Left cardiac atrium (tissue), 4 donors: ENCODE data around the gene SGPP2. TPM values are rescaled to one million over a fixed set of nuclear protein-coding genes. Genes with fewer than 3 reads are reported as not detected.
"Not testable (repeated sequence)": the region's sequence is repeated elsewhere in the genome, so short reads cannot be mapped to it uniquely, and the experiment has no call there.

Experiments used
- ATAC-seq, 2 donors: fragments of 200-7000 bp; cut with Tn5 transposase; one replicate each; pipeline ENCODE4 v1.9.1; 2020; ENCODE audit warnings: mild to moderate bottlenecking in 2 of 2, moderate library complexity in 2 of 2
- DNase-seq: peaks from one replicate; pipeline ENCODE4 v3.0.0-alpha.2; 2020
- intact Hi-C, 2 donors: fragments of 100-400 bp; cut with DNase I; formaldehyde crosslinking; loops; one replicate each; pipeline versions ENCODE4 v1.14.1 to v1.15.1; 2022 to 2023
- long read RNA-seq: library from polyadenylated mRNA; unstranded; transcript quantifications from one replicate; pipeline ENCODE4 v2.0.0, GENCODE V29; 2021
- total RNA-seq, 2 donors: library from RNA; stranded (reverse); fragmentation: NEBNext Ultra II Directional; extraction: Animal tissue kit (Norgen Biotek cat#: 25700); gene quantifications; one replicate each; pipeline ENCODE4 v1.2.1, GENCODE V29; 2021
- donor health status: DM: no; HTN: yes; CAD: no.
- donor health status: DM: no; HTN: yes; CAD: no; lungs with severe emphysema.
- donor health status: DM: yes; HTN: yes; CAD: no.
- donor health status: Dilated cardiomyopathy.

SGPP2 gene, protein sequence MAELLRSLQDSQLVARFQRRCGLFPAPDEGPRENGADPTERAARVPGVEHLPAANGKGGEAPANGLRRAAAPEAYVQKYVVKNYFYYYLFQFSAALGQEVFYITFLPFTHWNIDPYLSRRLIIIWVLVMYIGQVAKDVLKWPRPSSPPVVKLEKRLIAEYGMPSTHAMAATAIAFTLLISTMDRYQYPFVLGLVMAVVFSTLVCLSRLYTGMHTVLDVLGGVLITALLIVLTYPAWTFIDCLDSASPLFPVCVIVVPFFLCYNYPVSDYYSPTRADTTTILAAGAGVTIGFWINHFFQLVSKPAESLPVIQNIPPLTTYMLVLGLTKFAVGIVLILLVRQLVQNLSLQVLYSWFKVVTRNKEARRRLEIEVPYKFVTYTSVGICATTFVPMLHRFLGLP
- 1 to 10 TPM; 5.4 to 8.8 TPM for total RNA-seq
- long read RNA-seq, partial matches to known transcripts: 0 of 3 reads
- long read RNA-seq, other reads (novel, unspliced or antisense): 2 of 3 reads

DNA sequence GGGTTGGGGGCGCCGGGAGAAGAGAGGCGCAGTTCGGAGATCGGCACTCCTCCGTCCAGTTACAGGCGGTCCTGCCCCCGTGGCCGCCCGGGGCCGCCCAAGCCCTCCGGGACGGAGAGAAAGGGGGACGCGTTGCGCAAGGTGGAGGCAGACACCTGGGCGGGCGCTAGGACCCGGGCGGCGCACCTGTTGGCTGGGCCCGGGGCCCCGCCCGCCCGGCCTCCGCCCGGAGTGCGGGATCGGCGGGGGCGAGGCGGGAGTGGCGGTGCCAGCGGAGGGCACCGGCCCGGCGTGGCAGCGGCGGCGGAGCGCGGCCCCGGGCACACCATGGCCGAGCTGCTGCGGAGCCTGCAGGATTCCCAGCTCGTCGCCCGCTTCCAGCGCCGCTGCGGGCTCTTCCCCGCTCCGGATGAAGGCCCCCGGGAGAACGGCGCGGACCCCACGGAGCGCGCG, at the start of gene SGPP2:
TSS of gene SGPP2 (plus strand) at position 268 of the 453 bp plus-strand sequence. CDS start at position 328, 60 bp downstream.
- intact Hi-C loops: no loop called here
- peak; percentile 73 to 75 for ATAC-seq
- DNase-seq: no peak

DNA sequence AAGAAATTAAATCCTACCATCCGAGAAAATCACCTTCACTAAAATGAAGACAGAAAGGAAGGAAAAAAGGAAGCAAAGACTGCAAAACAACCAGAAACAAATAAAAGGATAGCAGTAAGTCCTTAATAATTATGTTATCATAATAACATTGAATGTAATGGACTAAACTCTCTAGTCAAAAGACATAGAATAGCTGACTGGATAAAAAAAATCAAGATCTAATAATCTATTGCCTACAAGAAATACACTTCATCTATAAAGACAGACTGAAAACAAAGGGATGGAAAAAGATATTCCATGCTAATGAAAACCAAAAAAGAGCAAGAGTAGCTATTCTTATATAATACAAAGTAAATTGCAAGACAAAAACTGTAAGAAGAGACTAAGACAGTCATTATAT, 48.5 kb upstream of the SGPP2 start:
- no peak for ATAC-seq
- intact Hi-C loops: no loop called here
- DNase-seq: no peak

DNA sequence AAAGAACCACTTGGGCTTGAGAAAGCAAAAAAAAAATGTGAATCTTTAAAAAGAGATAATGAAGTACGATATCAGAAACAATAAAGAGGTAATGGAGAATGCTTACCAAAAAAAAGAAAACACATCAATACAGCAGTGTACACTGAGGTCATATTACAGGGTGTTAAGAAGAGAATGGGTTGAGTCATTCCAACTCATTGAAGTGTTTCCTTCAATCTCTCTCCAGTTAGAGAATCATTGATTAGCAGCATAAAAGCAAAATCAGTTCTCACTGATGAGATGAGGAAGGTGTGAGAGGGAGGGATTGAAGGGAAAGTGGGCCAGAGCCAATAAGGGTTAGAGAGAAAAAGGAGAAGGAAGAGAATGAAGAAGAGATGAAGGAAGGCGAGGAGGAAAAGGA, 43.9 kb upstream of the SGPP2 start:
- ATAC-seq (no peak), DNase-seq (no peak)
- intact Hi-C loops: no loop called here

DNA sequence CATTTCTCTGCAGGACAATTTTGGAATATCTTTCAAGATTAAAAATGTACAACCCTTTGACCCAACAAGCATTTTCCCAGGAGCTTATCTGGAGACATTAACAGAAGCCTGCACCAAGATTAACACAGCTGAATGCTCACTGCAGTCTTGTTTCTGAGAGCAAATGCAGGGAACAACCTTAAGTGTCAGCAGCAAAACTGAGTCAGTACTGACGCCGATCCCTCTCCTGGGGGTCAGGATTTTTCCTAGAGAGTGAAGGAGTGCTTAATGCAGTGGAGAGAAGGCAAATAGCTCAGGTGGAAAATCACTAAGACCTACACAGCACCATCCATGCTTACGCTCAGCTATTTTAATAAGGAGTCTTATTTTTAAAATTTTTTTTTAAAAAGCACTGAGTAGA, 42.8 kb upstream of the SGPP2 start:
- intact Hi-C loops: no loop called here
- DNase-seq: no peak
- ATAC-seq: no peak

DNA sequence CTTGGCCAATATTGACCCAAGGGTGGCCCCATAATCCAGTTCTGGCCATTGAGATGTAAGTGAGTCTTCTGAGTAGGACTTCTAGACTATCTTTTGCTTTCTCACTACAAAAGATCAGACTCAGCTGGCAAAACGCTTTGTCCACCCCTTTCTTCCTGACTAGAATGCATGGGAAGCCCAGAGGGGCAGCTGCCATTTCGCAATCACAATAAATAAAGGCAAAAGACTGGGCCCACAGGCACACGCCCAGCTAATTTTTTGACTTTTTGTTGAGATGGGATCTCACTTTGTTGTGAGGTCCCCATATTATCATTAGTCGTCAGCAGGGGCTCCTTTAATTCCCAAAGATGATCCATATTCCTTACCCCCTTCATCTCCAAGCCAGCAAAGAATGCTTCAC, 41.1 kb upstream of the SGPP2 start:
- intact Hi-C loops: no loop called here
- no peak for ATAC-seq
- DNase-seq: no peak

DNA sequence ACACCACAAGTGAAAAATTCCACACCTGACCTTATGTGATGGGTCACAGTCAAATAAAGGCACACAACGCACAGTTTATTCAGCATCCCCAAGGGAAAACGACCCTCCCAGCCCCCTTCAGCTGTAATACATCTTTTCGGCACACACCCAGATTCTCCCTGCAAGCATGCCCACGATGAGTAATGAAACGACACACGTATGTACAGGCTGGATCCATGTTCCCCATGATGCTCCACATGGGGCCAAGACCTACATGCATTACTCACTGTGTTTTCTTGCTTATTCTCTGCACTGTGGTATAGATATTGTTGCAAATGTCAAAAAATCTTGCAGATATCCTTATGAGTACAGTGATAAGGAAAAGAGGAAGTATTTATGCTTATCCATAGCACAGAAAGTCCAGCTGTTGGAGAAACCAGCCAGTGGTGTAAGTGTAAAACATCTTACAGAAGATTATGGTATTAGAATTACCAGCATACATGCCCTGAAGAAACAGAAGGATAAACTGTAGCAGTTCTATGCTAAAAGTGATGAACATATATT, 32.5 kb upstream of the SGPP2 start:
- intact Hi-C loops: no loop called here
- DNase-seq (no peak), ATAC-seq (no peak)

DNA sequence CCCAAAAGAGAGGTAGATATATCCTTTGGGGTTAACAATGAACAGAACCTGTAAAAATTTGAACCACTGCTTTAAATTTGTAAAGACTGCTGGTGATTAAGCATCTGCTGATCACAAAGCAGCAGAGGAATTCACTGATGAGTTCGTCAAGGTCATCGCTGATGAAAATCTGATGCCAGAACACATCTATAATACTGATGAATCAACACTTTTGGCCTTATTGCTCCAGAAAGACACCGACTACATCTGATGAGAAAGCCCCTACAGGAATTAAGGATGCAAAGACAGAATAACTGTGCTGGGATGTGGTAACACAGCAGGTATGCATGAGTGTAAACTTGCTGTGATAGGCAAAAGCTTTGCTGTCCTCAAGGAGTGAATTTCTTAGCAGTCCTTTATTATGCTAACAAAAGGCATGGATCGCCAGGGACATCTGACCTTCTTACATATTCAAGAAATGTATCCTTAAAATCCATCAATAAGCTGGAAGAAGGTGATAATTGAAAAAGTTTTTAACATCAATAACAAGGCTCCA, 30.5 kb upstream of the SGPP2 start:
- intact Hi-C loops: no loop called here
- ATAC-seq (no peak), DNase-seq (no peak)

DNA sequence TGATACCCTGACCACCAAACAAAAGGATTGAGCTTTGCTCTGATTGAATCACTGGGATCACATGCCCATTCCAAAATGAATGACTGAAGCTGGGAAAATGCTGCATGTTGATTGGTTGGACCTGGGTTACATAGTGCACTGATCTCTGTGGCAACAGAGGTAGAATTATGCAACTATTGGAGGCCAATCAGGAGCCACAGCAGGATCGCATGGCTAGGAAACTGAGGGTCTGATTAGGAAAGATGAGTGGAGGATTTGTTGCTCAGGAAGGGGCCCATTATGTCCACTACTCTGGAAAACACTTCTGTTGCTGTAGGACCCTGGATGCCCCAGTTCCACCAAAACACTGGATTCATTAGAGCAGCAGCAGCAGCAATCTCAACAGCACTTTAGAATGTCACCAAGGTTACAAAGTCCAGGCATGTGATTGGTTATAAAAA, 25.9 kb upstream of the SGPP2 start:
- ATAC-seq (peak in 1 of 2 donors; percentile 41), DNase-seq (no peak)
- intact Hi-C loops: no loop called here

DNA sequence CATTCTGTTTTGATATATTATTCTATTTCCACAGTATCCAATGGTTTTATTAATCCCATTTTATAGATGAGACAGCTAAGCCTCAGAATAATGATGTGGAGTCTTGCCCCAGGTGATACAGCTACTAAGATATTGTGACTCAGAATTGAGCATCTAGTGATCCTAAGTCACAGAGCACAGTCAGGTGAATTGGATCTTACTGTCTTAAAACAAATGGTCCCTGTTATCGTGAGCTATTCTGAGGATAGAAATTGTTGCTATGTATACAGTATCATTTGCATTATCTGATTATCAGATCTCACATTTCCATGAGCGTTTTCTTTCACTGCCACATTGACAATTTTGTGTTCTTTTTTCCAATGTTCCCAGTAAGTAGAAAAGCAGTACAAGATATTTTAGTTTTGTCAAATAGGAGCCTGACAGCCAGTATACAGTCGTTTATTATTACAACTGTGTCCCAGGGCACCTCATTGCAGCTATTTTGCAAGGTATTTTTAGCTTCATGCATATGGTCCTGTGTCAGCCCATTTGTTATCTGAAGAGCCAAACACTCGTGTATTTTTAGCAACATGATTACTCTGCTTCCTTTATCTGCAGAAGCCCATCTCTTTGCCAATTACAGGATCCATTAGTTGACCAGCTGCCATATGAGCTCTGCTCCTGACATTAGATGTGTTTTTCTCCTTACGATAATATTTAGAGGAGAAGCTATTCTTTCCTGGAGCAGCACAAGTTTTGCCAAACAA, 25.1 kb upstream of the SGPP2 start:
- DNase-seq: no peak
- intact Hi-C loops: no loop called here
- peak; percentile 68 to 75 for ATAC-seq

DNA sequence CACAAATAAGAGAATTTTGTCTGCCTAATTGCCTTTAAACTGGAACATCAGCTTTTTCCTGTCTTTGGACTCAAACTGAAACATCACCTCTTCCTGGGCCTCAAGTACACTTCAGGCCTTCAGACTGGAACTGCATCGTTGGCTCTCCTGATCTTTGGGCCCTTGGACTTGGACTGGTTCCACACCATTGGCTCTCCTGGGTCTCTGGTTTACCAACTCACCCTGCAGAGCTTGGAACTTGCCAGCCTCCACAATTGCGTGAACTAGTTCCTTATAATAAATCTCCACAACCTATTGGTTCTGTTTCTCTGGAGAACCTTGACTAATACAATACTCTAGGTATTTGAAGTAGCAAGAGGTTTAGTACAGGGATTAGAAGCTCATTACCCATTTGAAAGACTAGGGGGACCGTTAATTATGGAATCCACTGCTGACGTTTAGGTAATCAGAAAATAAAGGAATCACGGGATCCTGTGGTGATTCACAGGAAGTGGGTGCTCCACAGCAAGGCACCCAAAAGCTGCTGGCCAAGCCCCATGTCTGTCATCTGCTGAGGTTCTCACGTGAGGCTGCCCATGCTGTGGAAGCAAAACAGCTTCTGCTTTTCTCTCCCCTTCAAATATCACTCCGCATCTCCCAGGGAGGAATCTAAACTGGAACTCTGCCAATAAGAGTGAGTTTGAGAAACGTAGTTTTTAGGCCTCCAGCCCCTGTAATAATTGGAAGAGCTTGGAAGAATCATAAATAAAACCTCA, 20.0 kb upstream of the SGPP2 start:
- ATAC-seq (peak; percentile 30 to 44), DNase-seq (no peak)
- intact Hi-C loops: no loop called here

DNA sequence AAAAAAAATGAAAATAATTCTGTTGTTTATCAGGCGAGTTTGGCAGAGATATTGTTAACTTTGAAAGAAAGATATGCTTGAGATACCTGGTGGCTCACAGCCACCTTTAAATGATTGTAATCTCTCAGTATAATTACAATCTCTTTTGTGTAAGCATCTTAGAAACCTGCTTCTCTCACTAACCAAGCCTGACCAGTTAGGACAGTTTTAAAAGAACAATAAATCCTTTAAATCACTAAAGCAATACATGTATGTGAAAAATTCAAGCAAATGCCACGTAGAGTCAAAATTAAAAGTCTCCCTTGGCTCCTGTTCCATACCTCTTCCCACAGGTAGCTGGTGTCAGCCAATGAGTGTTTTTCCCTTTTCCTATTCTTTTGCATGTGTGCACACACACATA, 15.7 kb upstream of the SGPP2 start:
- no peak for ATAC-seq
- intact Hi-C loops: no loop called here
- DNase-seq: no peak

DNA sequence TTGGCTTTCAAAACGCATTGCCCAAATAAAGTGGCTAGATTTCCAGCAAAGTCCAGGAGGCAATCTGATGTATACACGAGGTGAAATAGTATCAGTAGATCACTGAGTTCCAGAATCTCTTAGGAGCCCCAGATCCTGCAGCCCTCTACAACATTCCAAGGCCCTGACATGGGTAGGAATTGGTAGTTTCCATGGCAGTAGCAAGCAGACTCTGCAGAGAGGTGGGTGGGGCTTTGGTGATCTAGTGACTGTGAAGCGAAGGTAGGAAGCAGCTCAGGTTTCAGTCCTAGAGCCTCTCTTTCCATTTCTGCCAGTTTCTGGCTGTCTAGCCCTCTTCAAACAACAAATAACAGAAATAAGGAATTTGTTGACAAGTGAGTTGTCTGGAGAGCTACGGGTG, 13.8 kb upstream of the SGPP2 start:
- intact Hi-C loops: no loop called here
- no peak for ATAC-seq

DNA sequence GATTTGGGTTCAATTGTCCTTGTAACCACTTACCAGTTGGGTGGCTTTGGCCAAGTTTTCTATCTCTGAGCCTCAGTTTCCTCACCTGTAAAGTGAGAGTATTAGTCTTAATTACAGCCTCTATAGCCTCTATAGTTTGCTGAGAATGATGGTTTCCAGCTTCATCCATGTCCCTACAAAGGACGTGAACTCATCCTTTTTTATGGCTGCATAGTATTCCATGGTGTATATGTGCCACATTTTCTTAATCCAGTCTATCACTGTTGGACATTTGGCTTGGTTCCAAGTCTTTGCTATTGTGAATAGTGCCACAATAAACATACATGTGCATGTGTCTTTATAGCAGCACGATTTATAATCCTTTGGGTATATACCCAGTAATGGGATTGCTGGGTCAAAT, 12.0 kb upstream of the SGPP2 start:
- ATAC-seq, intact Hi-C loops, DNase-seq: not testable (repeated sequence)

More for the DNA sequence above, 13.8 kb upstream of the SGPP2 start:
- no peak for DNase-seq

DNA sequence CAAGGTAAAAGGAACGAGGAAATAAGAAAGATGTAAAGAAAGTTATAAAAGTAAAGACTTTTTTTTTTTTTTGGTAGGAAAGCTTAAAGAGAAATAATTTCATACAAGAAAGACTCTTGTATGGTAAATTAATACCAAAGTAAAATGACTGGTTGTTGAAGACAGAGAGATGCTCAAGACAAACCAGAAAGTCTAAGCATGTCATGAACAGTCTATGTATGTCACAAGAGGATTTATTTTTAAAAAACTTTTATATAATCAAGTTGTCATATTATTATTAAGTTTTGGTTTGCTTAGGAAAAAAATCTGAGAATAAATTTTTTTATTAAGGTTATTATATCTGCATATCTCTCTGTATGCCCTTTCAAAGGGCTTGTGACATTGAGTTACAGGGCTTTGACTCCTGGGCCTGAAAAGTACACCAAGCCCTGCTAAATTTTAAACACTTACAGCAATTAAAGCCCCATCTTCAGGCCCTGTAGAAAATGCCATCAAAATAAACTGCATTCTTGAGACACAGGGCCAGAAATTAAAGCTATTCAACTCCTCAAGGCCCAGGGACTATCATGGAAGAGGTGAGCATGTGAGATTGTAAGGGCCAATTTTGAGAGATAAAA, 10.9 kb upstream of the SGPP2 start:
- ATAC-seq (no peak), DNase-seq (no peak)
- intact Hi-C loops: no loop called here

DNA sequence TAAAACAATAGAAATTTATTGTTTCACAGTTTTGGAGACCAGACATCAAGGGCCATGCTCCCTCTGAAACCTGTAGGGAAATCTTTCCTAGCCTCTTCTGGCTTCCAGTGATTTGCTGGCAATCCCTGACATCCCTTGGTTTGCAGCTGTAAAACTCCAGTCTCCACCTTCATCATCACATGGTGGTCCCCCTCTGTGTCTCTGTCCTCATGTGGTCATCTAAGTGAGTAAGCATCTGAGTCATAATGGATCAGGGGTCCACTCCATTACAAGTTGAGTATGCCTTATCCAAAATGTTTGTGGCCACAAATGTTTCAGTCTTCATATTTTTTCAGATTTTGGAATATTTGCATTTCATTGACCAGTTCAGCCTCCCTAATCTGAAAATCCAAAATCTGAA, 5.6 kb upstream of the SGPP2 start:
- no peak for DNase-seq
- intact Hi-C loops: no loop called here
- ATAC-seq: no peak

DNA sequence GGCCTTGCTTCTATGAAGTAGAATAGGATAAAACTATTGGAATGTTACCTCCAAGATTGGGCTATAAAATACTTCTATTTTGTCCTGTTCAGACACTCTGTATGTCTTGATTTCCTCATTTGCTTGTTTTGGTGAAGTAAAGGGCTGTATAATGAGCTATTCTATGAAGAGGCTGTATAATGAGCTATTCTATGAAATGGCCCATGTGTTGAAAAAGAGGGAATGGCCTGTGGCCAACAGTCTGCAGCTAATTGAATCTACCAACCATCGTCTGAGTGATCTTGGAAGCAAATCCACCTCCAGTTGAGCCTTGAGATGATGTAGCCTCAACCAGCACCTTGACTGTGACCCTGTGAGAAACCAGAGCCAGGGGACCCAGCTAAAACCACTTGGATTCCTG, 3.8 kb upstream of the SGPP2 start:
- DNase-seq (no peak), ATAC-seq (no peak)
- intact Hi-C loops: no loop called here

DNA sequence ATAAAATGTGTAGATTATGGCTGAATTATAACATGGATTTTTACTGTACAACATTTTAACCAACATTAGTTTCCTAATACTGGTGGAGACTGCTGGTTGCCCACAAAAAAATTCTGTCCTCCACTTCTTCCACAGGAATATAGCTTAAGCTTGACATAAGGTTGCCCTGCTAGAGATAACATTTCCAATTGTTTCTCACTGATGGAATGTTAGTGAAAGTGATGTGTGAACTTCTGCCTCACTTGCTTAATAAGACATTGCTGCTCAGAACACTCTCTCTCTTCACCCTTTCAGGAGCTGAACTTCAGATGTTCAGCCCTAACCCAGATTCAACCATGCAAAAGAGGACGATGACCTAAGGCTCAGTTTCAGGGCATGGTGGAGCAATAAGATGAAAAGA, 2.7 kb upstream of the SGPP2 start:
- ATAC-seq (no peak), DNase-seq (no peak)
- intact Hi-C loops: no loop called here

DNA sequence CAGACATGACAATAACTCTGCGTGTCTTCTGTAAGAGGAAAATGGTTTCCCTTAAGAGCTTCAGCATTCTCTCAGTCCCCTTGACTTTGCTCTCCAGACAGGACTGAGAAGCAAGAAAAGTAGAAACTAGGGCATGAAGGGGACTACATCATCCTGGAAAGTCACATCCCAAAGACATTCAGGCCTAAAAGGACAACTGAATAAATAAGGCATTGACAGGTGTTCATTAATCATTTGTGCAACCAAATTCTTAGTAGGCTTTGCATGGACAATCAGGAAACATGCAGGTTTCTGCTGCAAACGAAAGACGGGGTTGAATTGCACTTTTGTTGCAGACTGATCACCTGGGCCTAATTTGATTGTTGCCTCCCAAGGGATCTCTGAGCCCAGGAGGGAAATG, 1.2 kb upstream of the SGPP2 start:
- intact Hi-C loops: no loop called here
- ATAC-seq: no peak
- no peak for DNase-seq
